MM.1S (cell line): Measurements from ENCODE around the gene RHOA.

Experiments
- DNase-seq: peaks from one replicate; pipeline ENCODE4 v3.0.0-alpha.2; 2015
- H2AFZ ChIP-seq: fragments of 300-600 bp; sonication (generic); 2 replicates; pipeline ENCODE4 v1.6.0; 2016; ENCODE audit warnings: antibody characterized with exemption, low read length
- H3F3A ChIP-seq: fragments of 300-600 bp; sonication (generic); 2 replicates; pipeline ENCODE4 v1.6.1; 2016; ENCODE audit warnings: mild to moderate bottlenecking, antibody characterized with exemption, low read length, moderate library complexity, mixed read lengths; ENCODE audit not compliant: insufficient read depth
- H3K27ac ChIP-seq: fragments of 300-600 bp; sonication (generic); 2 replicates; pipeline ENCODE4 v1.5.1; 2016; ENCODE audit warnings: mild to moderate bottlenecking, low read length
- H3K27me3 ChIP-seq: fragments of 300-600 bp; sonication (generic); replicated peaks from 2 replicates; pipeline ENCODE4 v1.6.0; 2016; ENCODE audit warnings: low read length; ENCODE audit not compliant: insufficient read depth
- H3K36me3 ChIP-seq: fragments of 300-600 bp; sonication (generic); replicated peaks from 2 replicates; pipeline ENCODE4 v1.6.1; 2016; ENCODE audit warnings: mild to moderate bottlenecking, low read length, mixed read lengths; ENCODE audit not compliant: insufficient read depth
- H3K4me1 ChIP-seq: fragments of 300-600 bp; sonication (generic); 2 replicates; pipeline ENCODE4 v1.6.1; 2016; ENCODE audit warnings: low read length, mixed read lengths
- H3K4me2 ChIP-seq: fragments of 300-600 bp; sonication (generic); 2 replicates; pipeline ENCODE4 v1.6.0; 2016; ENCODE audit warnings: low read depth, low read length
- H3K4me3 ChIP-seq: fragments of 300-600 bp; sonication (generic); 2 replicates; pipeline ENCODE4 v1.5.1; 2016; ENCODE audit warnings: low read length, mixed read lengths
- H3K79me2 ChIP-seq: fragments of 300-600 bp; sonication (generic); 2 replicates; pipeline ENCODE4 v1.6.1; 2016; ENCODE audit warnings: mixed run types, low read length, mixed read lengths
- H3K9ac ChIP-seq: fragments of 300-600 bp; sonication (generic); 2 replicates; pipeline ENCODE4 v1.6.1; 2016; ENCODE audit warnings: low read length, mixed read lengths
- H3K9me2 ChIP-seq: fragments of 300-600 bp; sonication (generic); replicated peaks from 2 replicates; pipeline ENCODE4 v1.6.1; 2016; ENCODE audit warnings: mild to moderate bottlenecking, low read length, mixed read lengths; ENCODE audit not compliant: insufficient read depth
- H3K9me3 ChIP-seq: fragments of 300-600 bp; sonication (generic); replicated peaks from 2 replicates; pipeline ENCODE4 v1.6.1; 2016; ENCODE audit warnings: mild to moderate bottlenecking, low read length, mixed read lengths; ENCODE audit not compliant: insufficient read depth
- H4K20me1 ChIP-seq: fragments of 300-600 bp; sonication (generic); 2 replicates; pipeline ENCODE4 v1.6.1; 2016; ENCODE audit warnings: mild to moderate bottlenecking, low read length, moderate library complexity, mixed read lengths; ENCODE audit not compliant: insufficient read depth
- EZH2 ChIP-seq: fragments of 300-600 bp; sonication (generic); optimal IDR thresholded peaks from 2 replicates; pipeline ENCODE3; 2017; ENCODE audit warnings: low read depth, mild to moderate bottlenecking, antibody characterized with exemption, low read length, mixed read lengths
- EZH2phosphoT487 ChIP-seq: fragments of 300-600 bp; sonication (generic); IDR thresholded peaks from 2 replicates; pipeline ENCODE4 v1.6.1; 2018; ENCODE audit warnings: antibody characterized with exemption, low read length
- TF ChIP-seq, protein P1 (sequence below): fragments of 300-600 bp; sonication (generic); IDR thresholded peaks from 2 replicates; pipeline ENCODE4 v1.5.1; 2016; ENCODE audit warnings: antibody characterized with exemption, low read length, mixed read lengths

The RHOA gene

GRCh38 chr3:49346797-49347251 is 65.0 kb downstream of the RHOA start:
- TF ChIP-seq EZH2phosphoT487 (no peak), EZH2 (no peak)
- TF ChIP-seq, protein P1, sequence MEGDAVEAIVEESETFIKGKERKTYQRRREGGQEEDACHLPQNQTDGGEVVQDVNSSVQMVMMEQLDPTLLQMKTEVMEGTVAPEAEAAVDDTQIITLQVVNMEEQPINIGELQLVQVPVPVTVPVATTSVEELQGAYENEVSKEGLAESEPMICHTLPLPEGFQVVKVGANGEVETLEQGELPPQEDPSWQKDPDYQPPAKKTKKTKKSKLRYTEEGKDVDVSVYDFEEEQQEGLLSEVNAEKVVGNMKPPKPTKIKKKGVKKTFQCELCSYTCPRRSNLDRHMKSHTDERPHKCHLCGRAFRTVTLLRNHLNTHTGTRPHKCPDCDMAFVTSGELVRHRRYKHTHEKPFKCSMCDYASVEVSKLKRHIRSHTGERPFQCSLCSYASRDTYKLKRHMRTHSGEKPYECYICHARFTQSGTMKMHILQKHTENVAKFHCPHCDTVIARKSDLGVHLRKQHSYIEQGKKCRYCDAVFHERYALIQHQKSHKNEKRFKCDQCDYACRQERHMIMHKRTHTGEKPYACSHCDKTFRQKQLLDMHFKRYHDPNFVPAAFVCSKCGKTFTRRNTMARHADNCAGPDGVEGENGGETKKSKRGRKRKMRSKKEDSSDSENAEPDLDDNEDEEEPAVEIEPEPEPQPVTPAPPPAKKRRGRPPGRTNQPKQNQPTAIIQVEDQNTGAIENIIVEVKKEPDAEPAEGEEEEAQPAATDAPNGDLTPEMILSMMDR: no peak
- H2AFZ ChIP-seq: no peak overlapping the region
- H3K4me1 ChIP-seq: peaks cover 21% of the 10 kb centered on the region

DNA sequence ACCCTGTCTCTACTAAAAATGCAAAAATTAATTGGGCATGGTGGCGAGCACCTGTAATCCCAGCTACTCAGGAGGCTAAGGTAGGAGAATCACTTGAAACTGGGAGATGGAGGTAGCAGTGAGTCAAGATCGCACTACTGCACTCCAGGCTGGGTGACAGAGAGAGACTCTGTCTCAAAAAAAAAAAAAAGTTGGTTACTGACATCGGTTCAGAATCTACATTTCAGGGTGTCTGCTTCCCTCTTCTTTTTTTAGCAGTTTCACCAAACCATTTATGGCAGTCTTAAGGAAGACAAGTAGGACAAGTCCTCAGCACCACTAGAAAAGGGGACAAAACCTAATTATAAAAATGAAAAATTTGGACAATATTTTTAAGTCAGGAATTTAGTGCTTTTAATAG is 68.6 kb downstream of the RHOA start:
- no peaks in the 10 kb centered on the region for H3K9me2 ChIP-seq
- no peaks in the 10 kb centered on the region for H3K9me3 ChIP-seq
- H2AFZ ChIP-seq: no peak overlapping the region
- H3K4me2 ChIP-seq: no peak overlapping the region
- H4K20me1 ChIP-seq: no peaks in the 10 kb centered on the region
- no peaks in the 10 kb centered on the region for H3K36me3 ChIP-seq
- DNase-seq: no peak
- TF ChIP-seq EZH2phosphoT487 (no peak), EZH2 (no peak)
- TF ChIP-seq, protein P1: no peak
- H3F3A ChIP-seq: peaks cover 31% of the 10 kb centered on the region
- peak overlapping the region; percentile 19; the same call in 1 of the 2 replicates for H3K27ac ChIP-seq
- no peak overlapping the region for H3K9ac ChIP-seq
- peaks cover 22% of the 10 kb centered on the region for H3K4me1 ChIP-seq
- H3K4me3 ChIP-seq: no peak overlapping the region
- no peaks in the 10 kb centered on the region for H3K27me3 ChIP-seq
- peaks cover 25% of the 10 kb centered on the region for H3K79me2 ChIP-seq

More at GRCh38 chr3:49346797-49347251, 65.0 kb downstream of the RHOA start:
- Histone ChIP-seq H3K27ac (no peak overlapping the region), H3F3A (peaks cover 15% of the 10 kb centered on the region; the same call in 1 of the 2 replicates), H3K4me2 (no peak overlapping the region), H4K20me1 (no peaks in the 10 kb centered on the region), H3K79me2 (no peaks in the 10 kb centered on the region), H3K9ac (no peak overlapping the region), H3K9me2 (no peaks in the 10 kb centered on the region), H3K9me3 (no peaks in the 10 kb centered on the region), H3K4me3 (no peak overlapping the region), H3K36me3 (no peaks in the 10 kb centered on the region), H3K27me3 (no peaks in the 10 kb centered on the region)
- no peak for DNase-seq

DNA sequence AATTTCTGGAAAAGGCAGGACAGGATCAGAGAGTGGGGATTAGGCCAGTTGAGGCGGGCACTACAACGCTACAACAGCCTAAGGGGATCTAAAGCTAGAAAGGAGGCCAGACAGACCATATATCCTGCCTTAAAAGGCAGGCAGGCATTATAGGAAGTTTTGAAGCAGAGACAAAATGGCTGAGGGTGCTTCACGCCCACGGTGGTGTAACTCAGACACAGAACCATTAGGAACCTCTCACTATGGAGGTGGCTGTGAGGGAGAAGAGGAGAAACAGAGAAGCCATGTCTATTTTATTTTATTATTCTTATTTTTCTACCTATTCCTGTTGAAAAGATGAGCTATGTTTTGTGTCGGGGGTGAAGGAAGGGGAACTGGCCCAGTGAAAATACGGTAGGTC is 69.8 kb downstream of the RHOA start:
- H3K9ac ChIP-seq: no peak overlapping the region
- no peak overlapping the region for H3K27ac ChIP-seq
- H3K4me1 ChIP-seq: peaks cover 22% of the 10 kb centered on the region
- H4K20me1 ChIP-seq: no peaks in the 10 kb centered on the region
- no peak for DNase-seq
- no peaks in the 10 kb centered on the region for H3K9me3 ChIP-seq
- H3F3A ChIP-seq: peaks cover 31% of the 10 kb centered on the region
- TF ChIP-seq EZH2 (no peak), EZH2phosphoT487 (no peak)
- TF ChIP-seq, protein P1: no peak
- H3K36me3 ChIP-seq: no peaks in the 10 kb centered on the region
- no peak overlapping the region for H3K4me3 ChIP-seq
- H3K4me2 ChIP-seq: no peak overlapping the region
- peaks cover 37% of the 10 kb centered on the region for H3K79me2 ChIP-seq
- no peaks in the 10 kb centered on the region for H3K9me2 ChIP-seq
- H2AFZ ChIP-seq: no peak overlapping the region
- no peaks in the 10 kb centered on the region for H3K27me3 ChIP-seq
